WTC11 (cell line): Measurements from ENCODE around the gene DACT3. TPM values are rescaled to one million over a fixed set of nuclear protein-coding genes. Genes with fewer than 3 reads are reported as not detected.
A peak's percentile ranks its signal among the peaks of the same experiment; 100 is the strongest.

ENCODE experiments used
- ATAC-seq: fragments of 200-7000 bp; cut with Tn5 transposase; 2 replicates; pipeline ENCODE4 v1.10.0; 2021; ENCODE audit warnings: mild to moderate bottlenecking, moderate library complexity
- CTCF ChIA-PET: fragments of 300-600 bp; sonication (Branson Sonifier 250); formaldehyde crosslinking; loops from one replicate; lab custom pipeline; 2021; ENCODE audit warnings: antibody characterized with exemption; lab: Charles Lee
- POLR2A ChIA-PET: fragments of 350-600 bp; sonication (Branson Sonifier 250); formaldehyde crosslinking; loops from one replicate; lab custom pipeline; 2021; ENCODE audit warnings: antibody characterized with exemption; lab: Charles Lee
- DNase-seq: peaks from one replicate; pipeline ENCODE4 v3.0.0; 2021; ENCODE audit warnings: low spot score
- H3K27ac Mint-ChIP-seq: 2 replicates; pipeline ENCODE4 v1.8.0; 2021; ENCODE audit warnings: mixed read lengths
- H3K27me3 Mint-ChIP-seq: 2 replicates; pipeline ENCODE4 v1.8.0; 2021; ENCODE audit warnings: low read depth, mild to moderate bottlenecking, moderate library complexity, mixed read lengths
- H3K36me3 Mint-ChIP-seq: 2 replicates; pipeline ENCODE4 v1.8.0; 2021; ENCODE audit warnings: mixed read lengths
- H3K4me1 Mint-ChIP-seq: 2 replicates; pipeline ENCODE4 v1.8.0; 2022; ENCODE audit warnings: mixed read lengths
- H3K4me3 Mint-ChIP-seq: 2 replicates; pipeline ENCODE4 v1.8.0; 2021; ENCODE audit warnings: mild to moderate bottlenecking, moderate library complexity, mixed read lengths
- H3K9me3 Mint-ChIP-seq: 2 replicates; pipeline ENCODE4 v1.8.0; 2021; ENCODE audit warnings: mixed read lengths
- CBFB ChIP-seq: sonication (generic); formaldehyde crosslinking; IDR thresholded peaks from 2 replicates; pipeline ENCODE4 v1.8.1; 2022; ENCODE audit warnings: mild to moderate bottlenecking, low read depth, missing genetic modification reagents
- KAT7 ChIP-seq: sonication (generic); formaldehyde crosslinking; IDR thresholded peaks from 2 replicates; pipeline ENCODE4 v1.8.1; 2023; ENCODE audit warnings: missing genetic modification reagents, mild to moderate bottlenecking, borderline replicate concordance
- MXD4 ChIP-seq: fragments of 250-450 bp; sonication (Bioruptor Pico); IDR thresholded peaks from 2 replicates; pipeline ENCODE4 v1.8.0; 2021; ENCODE audit warnings: mild to moderate bottlenecking, moderate library complexity, borderline replicate concordance
- MYBL2 ChIP-seq: sonication (generic); formaldehyde crosslinking; IDR thresholded peaks from 2 replicates; pipeline ENCODE4 v1.8.1; 2023; ENCODE audit warnings: mild to moderate bottlenecking, moderate library complexity, missing genetic modification reagents
- NFATC4 ChIP-seq: fragments of 250-450 bp; sonication (Bioruptor Pico); IDR thresholded peaks from 2 replicates; pipeline ENCODE4 v1.9.0; 2021; ENCODE audit warnings: mild to moderate bottlenecking
- NR3C1 ChIP-seq: sonication (generic); formaldehyde crosslinking; conservative IDR thresholded peaks from 2 replicates; pipeline ENCODE4 v1.8.1; 2023; ENCODE audit warnings: low read depth, mild to moderate bottlenecking, missing genetic modification reagents
- SP1 ChIP-seq: sonication (generic); formaldehyde crosslinking; conservative IDR thresholded peaks from 2 replicates; pipeline ENCODE4 v1.8.1; 2022; ENCODE audit warnings: missing genetic modification reagents
- TEAD1 ChIP-seq: sonication (generic); formaldehyde crosslinking; IDR thresholded peaks from 2 replicates; pipeline ENCODE4 v1.8.0; 2022; ENCODE audit warnings: mild to moderate bottlenecking, missing genetic modification reagents
- TP53 ChIP-seq: sonication (generic); formaldehyde crosslinking; IDR thresholded peaks from 2 replicates; pipeline ENCODE4 v1.8.1; 2023; ENCODE audit warnings: mild to moderate bottlenecking, missing genetic modification reagents
- ZNF263 ChIP-seq: sonication (generic); formaldehyde crosslinking; IDR thresholded peaks from 2 replicates; pipeline ENCODE4 v1.8.1; 2022; ENCODE audit warnings: low read depth, mild to moderate bottlenecking, moderate library complexity, missing genetic modification reagents
- total RNA-seq: library from RNA; stranded (reverse); gene quantifications from 3 replicates; pipeline ENCODE4 v1.2.3, GENCODE V29; 2021
- TF ChIP-seq, protein P1 (sequence below): sonication (generic); formaldehyde crosslinking; IDR thresholded peaks from 2 replicates; pipeline ENCODE4 v1.8.0; 2023; ENCODE audit warnings: mild to moderate bottlenecking, missing genetic modification reagents
- TF ChIP-seq, protein P2 (sequence below): sonication (generic); formaldehyde crosslinking; IDR thresholded peaks from 2 replicates; pipeline ENCODE4 v1.8.0; 2022; ENCODE audit warnings: mild to moderate bottlenecking, missing genetic modification reagents
- TF ChIP-seq, protein P3 (sequence below): sonication (generic); formaldehyde crosslinking; IDR thresholded peaks from 2 replicates; pipeline ENCODE4 v1.8.1; 2022; ENCODE audit warnings: low read depth, mild to moderate bottlenecking, moderate library complexity, missing genetic modification reagents, borderline replicate concordance
- TF ChIP-seq, protein P4 (sequence below): fragments of 250-450 bp; sonication (Bioruptor Pico); IDR thresholded peaks from 2 replicates; pipeline ENCODE4 v1.9.0; 2021; ENCODE audit warnings: mild to moderate bottlenecking, borderline replicate concordance
- TF ChIP-seq, protein P5 (sequence below): sonication (generic); formaldehyde crosslinking; IDR thresholded peaks from 2 replicates; pipeline ENCODE4 v1.8.1; 2022; ENCODE audit warnings: mild to moderate bottlenecking, missing genetic modification reagents, moderate library complexity, borderline replicate concordance

The DACT3 gene
- total RNA-seq, 1 experiment from 2014 or later = 1.9 TPM

DNA sequence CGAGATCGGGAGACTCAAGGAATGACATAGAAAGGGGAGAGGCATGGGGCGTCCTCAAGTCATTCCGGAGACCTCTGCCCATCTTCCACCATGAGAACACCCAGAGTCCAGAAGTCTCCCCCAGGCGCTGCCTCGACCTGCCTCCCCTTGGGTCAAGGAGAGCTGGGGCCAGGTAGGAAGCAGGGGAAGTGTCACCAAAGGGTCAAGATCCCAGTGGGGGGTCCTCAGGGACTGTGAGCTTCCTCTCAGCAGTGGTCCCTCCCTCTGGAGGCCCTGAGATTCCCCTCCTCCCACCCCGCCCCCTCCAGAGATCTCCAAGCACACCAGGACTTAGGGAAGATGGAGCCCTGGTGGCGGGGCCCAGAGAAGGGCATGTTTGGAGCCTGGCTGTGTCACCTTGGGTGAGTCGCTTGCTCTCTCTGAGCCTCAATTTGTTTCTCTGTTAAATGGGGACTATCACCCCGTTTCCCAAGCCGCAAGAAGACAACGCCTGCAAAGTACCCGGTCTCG lies 919 bp downstream of the DACT3 start:
- peaks cover 51% of the 10 kb centered on the region for H3K27me3 Mint-ChIP-seq
- CTCF ChIA-PET = interaction anchor here (0.6 to 11.0 kb wide), 10 partner anchors 10 to 130 kb away, joined by 3 to 484 read pairs (median 4); no protein-coding TSS in a partner anchor
- no peaks in the 10 kb centered on the region for H3K36me3 Mint-ChIP-seq
- no peak overlapping the region for H3K27ac Mint-ChIP-seq
- TF ChIP-seq MYBL2 (0 out of 2 replicates have a peak, but pooled peaks have one; percentile 5), TP53 (CRISPR knock-in tag) (no peak)
- DNase-seq (peak; percentile 38), ATAC-seq (no peak)
- POLR2A ChIA-PET = interaction anchor here (0.9 to 1.5 kb wide), 2 partner anchors 43 to 128 kb away, joined by 3 to 4 read pairs; partner anchors contain the start of gene SLC1A5
- no peaks in the 10 kb centered on the region; the same call in 1 of the 2 replicates for H3K9me3 Mint-ChIP-seq
- peak overlapping the region; percentile 76 for H3K4me3 Mint-ChIP-seq
- H3K4me1 Mint-ChIP-seq = peaks cover 20% of the 10 kb centered on the region

DNA sequence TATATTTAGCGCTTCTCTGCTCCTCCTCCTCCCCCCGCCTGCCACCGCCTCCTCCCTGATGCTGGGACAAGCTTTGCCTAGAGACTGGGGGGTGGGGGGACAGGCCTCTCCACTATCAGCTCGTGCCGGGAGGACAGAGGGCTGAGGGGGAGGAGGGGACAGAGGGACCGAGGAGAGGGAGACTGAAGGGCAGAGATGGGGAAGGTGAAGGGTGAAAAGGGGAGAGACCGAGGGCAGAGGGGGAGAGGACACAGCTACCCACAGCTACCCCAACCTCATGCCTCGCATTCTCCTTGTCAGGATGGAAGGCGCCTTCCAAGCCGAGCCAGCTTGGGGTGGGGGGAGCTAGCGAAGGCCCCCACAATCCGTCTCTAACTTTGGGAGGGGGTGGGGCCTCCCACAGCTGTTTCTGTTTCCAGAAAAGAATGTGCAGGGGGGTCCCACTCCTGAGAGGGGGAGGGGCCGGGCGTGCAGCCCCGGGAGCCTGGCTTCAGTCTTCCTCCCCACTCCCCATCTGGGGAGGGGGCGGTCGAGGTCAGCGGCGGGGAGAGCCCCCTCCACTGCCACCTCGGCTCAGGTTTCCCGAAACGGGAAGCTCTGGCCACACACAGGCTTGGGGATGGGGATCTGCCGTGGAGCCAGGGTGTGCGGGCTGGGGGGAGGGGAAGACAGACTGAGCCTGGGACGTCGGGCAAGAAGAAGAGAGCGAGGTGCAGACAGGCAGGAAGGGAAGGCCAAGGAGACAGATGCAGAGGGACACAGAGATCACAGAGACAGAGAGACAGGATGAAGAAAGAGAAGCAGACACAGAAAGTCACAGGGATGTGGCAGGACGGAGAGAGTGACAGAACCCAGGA lies 1.6 kb downstream of the DACT3 start:
- peak overlapping the region; percentile 16; the same call in 1 of the 2 replicates for H3K27ac Mint-ChIP-seq
- ChIA-PET POLR2A (interaction anchor here (0.9 to 1.5 kb wide), 3 partner anchors 42 to 129 kb away, joined by 3 to 4 read pairs (median 3); partner anchors contain the start of gene SLC1A5), CTCF (interaction anchor here (0.6 to 11.0 kb wide), 12 partner anchors 9 to 288 kb away, joined by 3 to 484 read pairs (median 4); partner anchors contain the start of gene CALM3)
- peaks cover 51% of the 10 kb centered on the region for H3K27me3 Mint-ChIP-seq
- H3K4me3 Mint-ChIP-seq = peak overlapping the region; percentile 76
- H3K36me3 Mint-ChIP-seq = no peaks in the 10 kb centered on the region
- no peaks in the 10 kb centered on the region; the same call in 1 of the 2 replicates for H3K9me3 Mint-ChIP-seq
- peak; percentile 63 for DNase-seq
- no peak for TF ChIP-seq MYBL2
- peak; percentile 31; the same call in 1 of the 2 replicates for TF ChIP-seq ZNF263 (CRISPR knock-in tag)
- TF ChIP-seq, protein P1, sequence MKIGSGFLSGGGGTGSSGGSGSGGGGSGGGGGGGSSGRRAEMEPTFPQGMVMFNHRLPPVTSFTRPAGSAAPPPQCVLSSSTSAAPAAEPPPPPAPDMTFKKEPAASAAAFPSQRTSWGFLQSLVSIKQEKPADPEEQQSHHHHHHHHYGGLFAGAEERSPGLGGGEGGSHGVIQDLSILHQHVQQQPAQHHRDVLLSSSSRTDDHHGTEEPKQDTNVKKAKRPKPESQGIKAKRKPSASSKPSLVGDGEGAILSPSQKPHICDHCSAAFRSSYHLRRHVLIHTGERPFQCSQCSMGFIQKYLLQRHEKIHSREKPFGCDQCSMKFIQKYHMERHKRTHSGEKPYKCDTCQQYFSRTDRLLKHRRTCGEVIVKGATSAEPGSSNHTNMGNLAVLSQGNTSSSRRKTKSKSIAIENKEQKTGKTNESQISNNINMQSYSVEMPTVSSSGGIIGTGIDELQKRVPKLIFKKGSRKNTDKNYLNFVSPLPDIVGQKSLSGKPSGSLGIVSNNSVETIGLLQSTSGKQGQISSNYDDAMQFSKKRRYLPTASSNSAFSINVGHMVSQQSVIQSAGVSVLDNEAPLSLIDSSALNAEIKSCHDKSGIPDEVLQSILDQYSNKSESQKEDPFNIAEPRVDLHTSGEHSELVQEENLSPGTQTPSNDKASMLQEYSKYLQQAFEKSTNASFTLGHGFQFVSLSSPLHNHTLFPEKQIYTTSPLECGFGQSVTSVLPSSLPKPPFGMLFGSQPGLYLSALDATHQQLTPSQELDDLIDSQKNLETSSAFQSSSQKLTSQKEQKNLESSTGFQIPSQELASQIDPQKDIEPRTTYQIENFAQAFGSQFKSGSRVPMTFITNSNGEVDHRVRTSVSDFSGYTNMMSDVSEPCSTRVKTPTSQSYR (CRISPR knock-in tag) = peak; percentile 35; the same call in 1 of the 2 replicates
- TF ChIP-seq MXD4 (CRISPR knock-in tag) = no peak
- 0 out of 2 replicates have a peak, but pooled peaks have one; percentile 18 for TF ChIP-seq SP1 (CRISPR knock-in tag)
- TF ChIP-seq, protein P2, sequence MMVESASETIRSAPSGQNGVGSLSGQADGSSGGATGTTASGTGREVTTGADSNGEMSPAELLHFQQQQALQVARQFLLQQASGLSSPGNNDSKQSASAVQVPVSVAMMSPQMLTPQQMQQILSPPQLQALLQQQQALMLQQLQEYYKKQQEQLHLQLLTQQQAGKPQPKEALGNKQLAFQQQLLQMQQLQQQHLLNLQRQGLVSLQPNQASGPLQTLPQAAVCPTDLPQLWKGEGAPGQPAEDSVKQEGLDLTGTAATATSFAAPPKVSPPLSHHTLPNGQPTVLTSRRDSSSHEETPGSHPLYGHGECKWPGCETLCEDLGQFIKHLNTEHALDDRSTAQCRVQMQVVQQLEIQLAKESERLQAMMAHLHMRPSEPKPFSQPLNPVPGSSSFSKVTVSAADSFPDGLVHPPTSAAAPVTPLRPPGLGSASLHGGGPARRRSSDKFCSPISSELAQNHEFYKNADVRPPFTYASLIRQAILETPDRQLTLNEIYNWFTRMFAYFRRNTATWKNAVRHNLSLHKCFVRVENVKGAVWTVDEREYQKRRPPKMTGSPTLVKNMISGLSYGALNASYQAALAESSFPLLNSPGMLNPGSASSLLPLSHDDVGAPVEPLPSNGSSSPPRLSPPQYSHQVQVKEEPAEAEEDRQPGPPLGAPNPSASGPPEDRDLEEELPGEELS (CRISPR knock-in tag) = no peak
- no peak for ATAC-seq
- peaks cover 26% of the 10 kb centered on the region for H3K4me1 Mint-ChIP-seq

DNA sequence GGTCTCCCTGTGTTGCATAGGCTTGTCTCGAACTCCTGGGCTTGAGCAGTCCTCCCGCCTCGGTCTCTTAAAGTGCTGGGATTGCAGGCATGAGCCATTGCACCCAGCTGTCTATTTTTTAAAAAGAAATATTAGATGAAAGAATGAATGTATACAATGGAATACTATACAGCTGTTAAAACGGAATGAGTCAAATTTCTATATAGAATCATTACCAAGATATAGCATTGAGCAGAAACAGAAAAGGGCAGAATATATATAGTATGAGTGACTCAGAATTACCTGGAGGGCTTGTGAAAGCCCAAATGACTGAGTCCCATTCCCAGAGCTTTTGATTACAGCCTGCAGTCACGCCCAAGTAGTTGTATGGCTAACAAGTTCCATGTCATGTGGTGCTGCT lies 4.4 kb downstream of the DACT3 start:
- no peak for ATAC-seq
- ChIA-PET POLR2A (no interaction called here), CTCF (interaction anchor here (1.2 kb wide), 1 partner anchor 85 kb away, joined by 4 read pairs; no protein-coding TSS in a partner anchor)
- H3K4me1 Mint-ChIP-seq = peaks cover 26% of the 10 kb centered on the region
- no peak overlapping the region for H3K4me3 Mint-ChIP-seq
- peaks cover 56% of the 10 kb centered on the region for H3K27me3 Mint-ChIP-seq
- DNase-seq = no peak
- no peaks in the 10 kb centered on the region for H3K36me3 Mint-ChIP-seq
- no peaks in the 10 kb centered on the region; the same call in 1 of the 2 replicates for H3K9me3 Mint-ChIP-seq
- no peak overlapping the region for H3K27ac Mint-ChIP-seq
- TF ChIP-seq NR3C1 (CRISPR knock-in tag) (no peak), TEAD1 (no peak), CBFB (CRISPR knock-in tag) (no peak), KAT7 (no peak), MXD4 (CRISPR knock-in tag) (no peak), NFATC4 (CRISPR knock-in tag) (no peak)
- TF ChIP-seq, protein P3, sequence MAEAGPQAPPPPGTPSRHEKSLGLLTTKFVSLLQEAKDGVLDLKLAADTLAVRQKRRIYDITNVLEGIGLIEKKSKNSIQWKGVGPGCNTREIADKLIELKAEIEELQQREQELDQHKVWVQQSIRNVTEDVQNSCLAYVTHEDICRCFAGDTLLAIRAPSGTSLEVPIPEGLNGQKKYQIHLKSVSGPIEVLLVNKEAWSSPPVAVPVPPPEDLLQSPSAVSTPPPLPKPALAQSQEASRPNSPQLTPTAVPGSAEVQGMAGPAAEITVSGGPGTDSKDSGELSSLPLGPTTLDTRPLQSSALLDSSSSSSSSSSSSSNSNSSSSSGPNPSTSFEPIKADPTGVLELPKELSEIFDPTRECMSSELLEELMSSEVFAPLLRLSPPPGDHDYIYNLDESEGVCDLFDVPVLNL (CRISPR knock-in tag) = no peak
- TF ChIP-seq, protein P4, sequence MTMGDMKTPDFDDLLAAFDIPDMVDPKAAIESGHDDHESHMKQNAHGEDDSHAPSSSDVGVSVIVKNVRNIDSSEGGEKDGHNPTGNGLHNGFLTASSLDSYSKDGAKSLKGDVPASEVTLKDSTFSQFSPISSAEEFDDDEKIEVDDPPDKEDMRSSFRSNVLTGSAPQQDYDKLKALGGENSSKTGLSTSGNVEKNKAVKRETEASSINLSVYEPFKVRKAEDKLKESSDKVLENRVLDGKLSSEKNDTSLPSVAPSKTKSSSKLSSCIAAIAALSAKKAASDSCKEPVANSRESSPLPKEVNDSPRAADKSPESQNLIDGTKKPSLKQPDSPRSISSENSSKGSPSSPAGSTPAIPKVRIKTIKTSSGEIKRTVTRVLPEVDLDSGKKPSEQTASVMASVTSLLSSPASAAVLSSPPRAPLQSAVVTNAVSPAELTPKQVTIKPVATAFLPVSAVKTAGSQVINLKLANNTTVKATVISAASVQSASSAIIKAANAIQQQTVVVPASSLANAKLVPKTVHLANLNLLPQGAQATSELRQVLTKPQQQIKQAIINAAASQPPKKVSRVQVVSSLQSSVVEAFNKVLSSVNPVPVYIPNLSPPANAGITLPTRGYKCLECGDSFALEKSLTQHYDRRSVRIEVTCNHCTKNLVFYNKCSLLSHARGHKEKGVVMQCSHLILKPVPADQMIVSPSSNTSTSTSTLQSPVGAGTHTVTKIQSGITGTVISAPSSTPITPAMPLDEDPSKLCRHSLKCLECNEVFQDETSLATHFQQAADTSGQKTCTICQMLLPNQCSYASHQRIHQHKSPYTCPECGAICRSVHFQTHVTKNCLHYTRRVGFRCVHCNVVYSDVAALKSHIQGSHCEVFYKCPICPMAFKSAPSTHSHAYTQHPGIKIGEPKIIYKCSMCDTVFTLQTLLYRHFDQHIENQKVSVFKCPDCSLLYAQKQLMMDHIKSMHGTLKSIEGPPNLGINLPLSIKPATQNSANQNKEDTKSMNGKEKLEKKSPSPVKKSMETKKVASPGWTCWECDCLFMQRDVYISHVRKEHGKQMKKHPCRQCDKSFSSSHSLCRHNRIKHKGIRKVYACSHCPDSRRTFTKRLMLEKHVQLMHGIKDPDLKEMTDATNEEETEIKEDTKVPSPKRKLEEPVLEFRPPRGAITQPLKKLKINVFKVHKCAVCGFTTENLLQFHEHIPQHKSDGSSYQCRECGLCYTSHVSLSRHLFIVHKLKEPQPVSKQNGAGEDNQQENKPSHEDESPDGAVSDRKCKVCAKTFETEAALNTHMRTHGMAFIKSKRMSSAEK = no peak
- TF ChIP-seq, protein P5, sequence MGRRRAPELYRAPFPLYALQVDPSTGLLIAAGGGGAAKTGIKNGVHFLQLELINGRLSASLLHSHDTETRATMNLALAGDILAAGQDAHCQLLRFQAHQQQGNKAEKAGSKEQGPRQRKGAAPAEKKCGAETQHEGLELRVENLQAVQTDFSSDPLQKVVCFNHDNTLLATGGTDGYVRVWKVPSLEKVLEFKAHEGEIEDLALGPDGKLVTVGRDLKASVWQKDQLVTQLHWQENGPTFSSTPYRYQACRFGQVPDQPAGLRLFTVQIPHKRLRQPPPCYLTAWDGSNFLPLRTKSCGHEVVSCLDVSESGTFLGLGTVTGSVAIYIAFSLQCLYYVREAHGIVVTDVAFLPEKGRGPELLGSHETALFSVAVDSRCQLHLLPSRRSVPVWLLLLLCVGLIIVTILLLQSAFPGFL (CRISPR knock-in tag) = no peak
